ENCODE measurements around the gene TLX2.

Gene TLX2

GRCh38 chr2:74532222-74532621, 18.0 kb downstream of the TLX2 start:
- TF ChIP-seq CTCF (conservative IDR thresholded peaks at IDR 0.05; ENCODE audit: low read depth, low read length): no peak
- H3K4me3 ChIP-seq (ENCODE audit: low read depth, low read length): no peak overlapping the region
- peak; percentile 75 for DNase-seq (ENCODE audit: low read depth)

- H3K4me3 ChIP-seq (ENCODE audit: low read depth, low read length): no peak overlapping the region
- DNase-seq (ENCODE audit: low read depth): no peak
- TF ChIP-seq CTCF (conservative IDR thresholded peaks at IDR 0.05; ENCODE audit: low read depth, low read length): no peak
These were observed 19.2 kb downstream of the TLX2 start for GRCh38 chr2:74533464-74533863.

- DNase-seq (ENCODE audit: low read depth): no peak
- TF ChIP-seq CTCF (conservative IDR thresholded peaks at IDR 0.05; ENCODE audit: low read depth, low read length): no peak
These were observed 20.2 kb downstream of the TLX2 start for GRCh38 chr2:74534411-74534810.

GRCh38 chr2:74535440-74535965, 21.3 kb downstream of the TLX2 start:
- no peak overlapping the region for H3K4me3 ChIP-seq (ENCODE audit: low read depth, low read length)
- TF ChIP-seq CTCF (conservative IDR thresholded peaks at IDR 0.05; ENCODE audit: low read depth, low read length): no peak
- no peak for DNase-seq (ENCODE audit: low read depth)

More at GRCh38 chr2:74534411-74534810, 20.2 kb downstream of the TLX2 start:
- H3K4me3 ChIP-seq (ENCODE audit: low read depth, low read length): no peak overlapping the region

GRCh38 chr2:74536166-74536950, 22.1 kb downstream of the TLX2 start:
- H3K4me3 ChIP-seq (ENCODE audit: low read depth, low read length): no peak overlapping the region
- TF ChIP-seq CTCF (conservative IDR thresholded peaks at IDR 0.05; ENCODE audit: low read depth, low read length): no peak
- DNase-seq (ENCODE audit: low read depth): no peak

GRCh38 chr2:74537140-74537539, 22.9 kb downstream of the TLX2 start:
- H3K4me3 ChIP-seq (ENCODE audit: low read depth, low read length): no peak overlapping the region
- TF ChIP-seq CTCF (conservative IDR thresholded peaks at IDR 0.05; ENCODE audit: low read depth, low read length): no peak
- DNase-seq (ENCODE audit: low read depth): no peak

- no peak for TF ChIP-seq CTCF (conservative IDR thresholded peaks at IDR 0.05; ENCODE audit: low read depth, low read length)
- no peak overlapping the region for H3K4me3 ChIP-seq (ENCODE audit: low read depth, low read length)
- no peak for DNase-seq (ENCODE audit: low read depth)
These were observed 24.7 kb downstream of the TLX2 start for GRCh38 chr2:74538881-74539339.

Measured in choroid plexus epithelial cell (primary cell).